Stimulated activated naive CD8-positive, alpha-beta T cell treated with anti-CD3 and anti-CD28 coated beads, Interleukin-15, amount 100 ng/mL, for 72 hours (primary cell): ENCODE results near the gene TBXAS1.
"Not testable (repeated sequence)": the region's sequence is repeated elsewhere in the genome, so short reads cannot be mapped to it uniquely, and the experiment has no call there.

Experiments
- ATAC-seq: fragments of 150-1000 bp; cut with Tn5 transposase; 2 replicates; pipeline ENCODE4 v1.10.0; 2021; ENCODE audit warnings: mild to moderate bottlenecking, moderate library complexity
- DNase-seq, 2 donors: peaks; one replicate each; pipeline ENCODE4 v3.0.0; 2021 to 2022
- H3K27ac Mint-ChIP-seq, 2 donors: one replicate each; pipeline ENCODE4 v1.8.0; 2022; ENCODE audit warnings: mild to moderate bottlenecking in 2 of 2, mixed read lengths in 2 of 2, moderate library complexity in 2 of 2
- H3K27me3 Mint-ChIP-seq: one replicate; pipeline ENCODE4 v1.8.0; 2022; ENCODE audit warnings: mixed read lengths
- H3K4me1 Mint-ChIP-seq: one replicate; pipeline ENCODE4 v1.8.0; 2022; ENCODE audit warnings: mild to moderate bottlenecking, mixed read lengths
- H3K4me3 Mint-ChIP-seq, 2 donors: one replicate each; pipeline ENCODE4 v1.8.0; 2022; ENCODE audit warnings: mild to moderate bottlenecking in 2 of 2, mixed read lengths in 2 of 2, moderate library complexity in 1 of 2
- H3K9me3 Mint-ChIP-seq, 2 donors: one replicate each; pipeline ENCODE4 v1.8.0; 2022; ENCODE audit warnings: mixed read lengths in 2 of 2

The TBXAS1 gene

DNA sequence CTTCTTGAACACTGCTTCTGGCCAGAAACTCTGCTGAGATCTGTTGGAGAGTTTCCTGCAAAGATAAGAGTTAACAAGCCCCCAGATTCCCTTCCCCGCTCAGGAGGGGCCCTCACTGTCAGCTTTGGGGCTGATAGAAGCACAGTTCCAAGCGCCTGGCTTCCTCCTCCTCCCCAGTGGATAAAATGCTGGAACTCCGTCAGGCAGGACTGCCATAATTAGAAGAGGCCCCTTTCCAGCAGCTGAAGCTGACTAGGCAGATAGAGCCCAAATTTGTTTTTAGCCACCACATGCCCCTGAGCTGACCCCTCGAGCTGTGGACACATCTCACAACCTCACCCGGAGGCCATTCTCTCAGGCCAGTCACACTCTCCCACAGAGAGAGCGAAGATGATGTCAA, 89.4 kb downstream of the TBXAS1 start:
- peaks cover 6% of the 10 kb centered on the region for H3K27me3 Mint-ChIP-seq
- peaks cover 26% of the 10 kb centered on the region for H3K4me1 Mint-ChIP-seq
- no peak overlapping the region for H3K27ac Mint-ChIP-seq
- ATAC-seq: no peak
- H3K9me3 Mint-ChIP-seq: no peaks in the 10 kb centered on the region
- no peak overlapping the region for H3K4me3 Mint-ChIP-seq
- no peak for DNase-seq

DNA sequence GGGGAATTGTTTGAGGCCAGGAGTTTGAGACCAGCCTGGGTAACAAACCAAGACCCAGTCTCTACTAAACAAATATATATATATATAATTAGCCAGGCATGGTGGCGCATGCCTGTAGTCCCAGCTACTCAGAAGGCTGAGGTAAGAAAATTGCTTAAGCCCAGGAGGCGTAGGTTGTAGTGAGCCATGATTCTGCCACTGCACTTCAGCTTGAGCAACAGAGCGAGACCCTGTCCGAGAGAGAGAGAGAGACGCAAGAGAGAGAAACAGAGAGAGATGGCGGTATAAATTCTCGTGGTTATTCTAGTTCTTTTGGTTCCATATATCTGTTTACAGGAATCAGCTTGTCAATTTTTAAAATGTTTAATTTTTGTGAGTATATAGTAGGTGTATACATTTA, 94.0 kb downstream of the TBXAS1 start:
- ATAC-seq: no peak
- Mint-ChIP-seq H3K4me3 (no peak overlapping the region), H3K27ac (no peak overlapping the region), H3K4me1 (peaks cover 7% of the 10 kb centered on the region), H3K9me3 (no peaks in the 10 kb centered on the region), H3K27me3 (peaks cover 14% of the 10 kb centered on the region)
- no peak for DNase-seq

- ATAC-seq (no peak), DNase-seq (no peak)
- Mint-ChIP-seq H3K9me3 (no peaks in the 10 kb centered on the region), H3K27me3 (peaks cover 8% of the 10 kb centered on the region), H3K4me3 (no peak overlapping the region), H3K4me1 (peaks cover 7% of the 10 kb centered on the region), H3K27ac (no peak overlapping the region)
Measured at GRCh38 chr7:139924461-139924860, 95.4 kb downstream of the TBXAS1 start.

- H3K27me3 Mint-ChIP-seq, H3K9me3 Mint-ChIP-seq, H3K27ac Mint-ChIP-seq, H3K4me1 Mint-ChIP-seq, ATAC-seq, DNase-seq, H3K4me3 Mint-ChIP-seq: not testable (repeated sequence)
Measured at GRCh38 chr7:139929221-139929620, 100.2 kb downstream of the TBXAS1 start.

DNA sequence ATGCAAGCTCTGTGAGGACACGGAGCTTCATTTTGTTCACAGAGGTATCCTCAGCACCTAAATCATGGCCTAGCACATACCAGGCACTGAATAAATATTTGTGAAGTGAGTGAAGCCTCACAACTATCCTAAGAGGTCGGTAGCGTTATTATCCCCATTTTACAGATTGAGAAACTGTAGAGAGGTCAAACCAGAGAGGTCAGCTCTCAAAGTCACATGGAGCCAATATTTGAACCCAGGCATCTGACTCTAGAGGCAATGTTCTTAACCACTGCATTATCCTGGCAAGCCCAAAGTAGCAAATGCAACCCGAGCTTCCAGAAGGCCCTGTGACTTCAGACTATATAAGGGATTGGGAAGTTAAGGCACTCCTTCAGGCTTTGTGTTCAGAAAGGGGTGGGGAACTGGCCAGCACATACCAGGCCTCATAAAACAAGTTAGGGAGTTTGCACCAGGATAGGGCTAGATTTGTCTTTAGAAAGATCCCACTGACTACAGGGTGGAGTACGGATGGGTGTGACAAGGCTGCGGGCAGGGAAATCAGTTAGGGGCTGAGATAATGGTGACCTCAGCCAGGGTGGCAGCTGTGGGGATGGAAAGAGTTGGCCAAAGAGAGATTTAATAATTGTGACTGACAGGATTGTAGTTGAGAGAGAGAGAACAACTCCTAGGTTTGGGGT, 101.4 kb downstream of the TBXAS1 start:
- Mint-ChIP-seq H3K27ac (no peak overlapping the region), H3K9me3 (no peaks in the 10 kb centered on the region), H3K4me1 (peaks cover 8% of the 10 kb centered on the region), H3K27me3 (peaks cover 8% of the 10 kb centered on the region), H3K4me3 (no peak overlapping the region)
- DNase-seq: no peak
- ATAC-seq: no peak

DNA sequence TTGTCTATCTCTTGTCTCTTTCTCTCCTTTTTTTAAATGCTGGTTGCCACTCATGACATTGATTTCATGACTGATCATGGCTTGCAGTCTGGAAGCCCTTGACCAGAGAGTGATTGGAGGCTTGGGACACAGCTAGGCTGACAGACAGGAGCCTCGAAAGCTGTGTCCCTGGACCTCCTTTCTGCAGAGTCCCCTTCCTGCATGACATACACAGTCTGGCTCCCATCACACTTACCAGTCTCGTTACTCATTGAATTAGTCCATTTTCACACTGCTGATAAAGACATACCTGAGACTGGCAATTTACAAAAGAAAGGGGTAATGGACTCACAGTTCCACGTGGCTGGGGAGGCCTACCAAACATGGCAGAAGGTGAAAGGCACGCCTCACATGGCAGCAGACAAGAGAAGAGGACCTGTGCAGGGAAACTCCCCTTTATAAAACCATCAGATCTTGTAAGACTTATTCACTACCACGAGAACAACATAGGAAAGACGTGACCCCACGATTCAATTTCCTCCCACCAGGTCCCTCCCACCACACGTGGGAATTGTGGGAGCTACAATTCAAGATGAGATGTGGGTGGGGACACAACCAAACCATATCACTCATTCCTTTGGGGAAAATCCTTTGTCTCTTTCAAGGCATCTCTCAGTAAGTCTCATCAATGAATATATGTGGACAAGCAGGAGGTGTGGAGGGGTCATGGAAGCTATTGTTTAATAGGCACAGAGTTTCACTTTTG, 102.3 kb downstream of the TBXAS1 start:
- H3K27me3 Mint-ChIP-seq: peaks cover under 1% of the 10 kb centered on the region
- H3K9me3 Mint-ChIP-seq: no peaks in the 10 kb centered on the region
- peaks cover 8% of the 10 kb centered on the region for H3K4me1 Mint-ChIP-seq
- no peak overlapping the region for H3K27ac Mint-ChIP-seq
- ATAC-seq (no peak), DNase-seq (no peak)
- H3K4me3 Mint-ChIP-seq: no peak overlapping the region

DNA sequence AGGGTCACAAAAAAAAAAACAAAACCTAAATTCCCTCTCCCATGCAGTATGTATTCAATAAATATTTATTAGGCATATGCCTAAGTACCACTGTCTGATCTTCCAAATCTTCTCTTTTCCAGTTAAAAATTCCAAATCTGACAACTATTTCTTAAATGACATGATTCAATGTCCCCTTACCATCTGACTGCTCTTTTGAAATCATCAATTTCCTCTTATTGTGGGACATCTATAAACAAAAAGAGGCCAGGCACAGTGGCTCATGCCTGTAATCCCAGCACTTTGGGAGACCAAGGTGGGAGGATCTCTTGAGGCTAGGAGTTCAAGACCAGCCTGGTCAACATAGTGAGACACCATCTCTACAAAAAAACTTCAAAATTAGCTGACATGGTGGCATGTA, 103.5 kb downstream of the TBXAS1 start:
- no peak for ATAC-seq
- Mint-ChIP-seq H3K4me1 (peaks cover 19% of the 10 kb centered on the region), H3K27ac (no peak overlapping the region), H3K27me3 (no peaks in the 10 kb centered on the region), H3K4me3 (no peak overlapping the region), H3K9me3 (no peaks in the 10 kb centered on the region)
- no peak for DNase-seq

DNA sequence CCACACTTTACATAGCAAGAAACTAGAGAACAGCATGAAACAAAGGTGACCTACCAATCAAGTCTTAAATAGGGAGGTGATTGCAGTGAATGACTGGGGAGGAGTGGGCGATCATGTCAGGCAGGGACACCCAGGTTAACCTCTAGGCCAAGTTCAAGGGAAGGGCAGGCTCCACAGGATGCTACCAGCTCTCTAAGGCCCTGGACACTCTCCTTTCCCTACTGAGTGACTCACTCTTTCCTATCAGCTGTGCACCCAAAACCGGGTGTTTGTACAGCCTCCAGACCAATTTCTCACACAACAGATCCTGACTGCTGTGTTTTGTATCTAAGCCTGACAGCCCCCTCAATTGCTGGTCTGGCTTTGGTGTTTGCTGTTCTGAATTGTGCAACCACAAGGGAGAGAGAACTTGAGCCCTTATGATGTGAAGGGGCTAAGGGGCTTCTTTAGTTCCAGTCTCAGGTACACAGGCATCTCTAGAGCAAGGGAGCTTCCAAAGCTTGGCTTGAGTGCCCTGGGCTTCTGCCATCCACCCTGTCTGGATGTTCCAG, 107.8 kb downstream of the TBXAS1 start:
- no peak overlapping the region for H3K4me3 Mint-ChIP-seq
- DNase-seq (no peak), ATAC-seq (no peak)
- peak overlapping the region in 1 of 2 donors; percentile 37 for H3K27ac Mint-ChIP-seq
- H3K27me3 Mint-ChIP-seq: peaks cover 11% of the 10 kb centered on the region
- peaks cover 23% of the 10 kb centered on the region for H3K4me1 Mint-ChIP-seq
- H3K9me3 Mint-ChIP-seq: no peaks in the 10 kb centered on the region

DNA sequence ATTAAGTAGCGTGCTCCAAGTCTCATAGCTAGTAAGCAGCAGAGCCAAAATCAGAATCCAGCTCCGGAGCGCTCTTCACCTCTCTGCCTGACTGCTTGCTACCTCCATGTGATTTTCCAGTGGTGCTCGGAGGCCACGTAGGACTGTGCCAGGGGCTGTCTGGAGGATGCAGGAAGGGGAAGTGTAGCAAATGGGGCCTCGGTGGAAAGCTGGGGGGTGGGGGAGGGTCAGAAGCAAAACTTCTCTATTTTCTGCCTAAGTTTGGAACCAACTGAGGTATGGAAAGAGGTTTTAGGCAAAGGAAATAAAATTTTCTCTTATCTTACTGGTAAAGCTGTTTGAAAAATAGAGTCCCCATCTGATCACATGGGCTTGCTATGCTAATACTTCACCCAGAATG, 108.7 kb downstream of the TBXAS1 start:
- no peak overlapping the region for H3K4me3 Mint-ChIP-seq
- no peaks in the 10 kb centered on the region for H3K9me3 Mint-ChIP-seq
- no peak overlapping the region for H3K27ac Mint-ChIP-seq
- H3K4me1 Mint-ChIP-seq: peaks cover 23% of the 10 kb centered on the region
- H3K27me3 Mint-ChIP-seq: peaks cover 11% of the 10 kb centered on the region
- no peak for ATAC-seq
- DNase-seq: no peak

DNA sequence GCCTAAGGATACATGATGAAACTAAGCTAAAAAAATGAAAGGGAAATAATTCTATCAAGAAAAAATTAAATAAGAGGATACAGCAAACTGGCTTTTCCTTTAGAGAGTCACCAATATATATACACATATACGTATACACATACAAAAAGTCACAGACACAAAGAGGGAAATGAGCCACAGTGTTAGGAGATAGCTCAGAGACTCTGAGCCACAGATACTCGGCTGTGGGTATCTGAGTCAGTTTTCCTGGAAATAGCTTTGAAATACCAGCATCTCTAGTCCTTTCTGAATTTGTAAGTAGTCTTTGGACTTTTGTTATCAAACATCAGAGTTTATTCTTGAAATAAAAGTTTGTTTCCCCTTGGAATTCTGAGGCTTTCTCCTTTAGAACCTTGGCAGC, 111.8 kb downstream of the TBXAS1 start:
- Mint-ChIP-seq H3K9me3 (peaks cover 6 to 10% of the 10 kb centered on the region in 2 donors), H3K27ac (peak overlapping the region in 1 of 2 donors; percentile 4), H3K4me3 (no peak overlapping the region), H3K27me3 (peaks cover 38% of the 10 kb centered on the region), H3K4me1 (peaks cover 23% of the 10 kb centered on the region)
- DNase-seq (peak in 1 of 2 donors; percentile 31), ATAC-seq (peak; percentile 93)

- no peak for ATAC-seq
- H3K27me3 Mint-ChIP-seq: peaks cover 38% of the 10 kb centered on the region
- no peak for DNase-seq
- no peak overlapping the region for H3K27ac Mint-ChIP-seq
- H3K4me1 Mint-ChIP-seq: peaks cover 23% of the 10 kb centered on the region
- H3K9me3 Mint-ChIP-seq: peaks cover 10 to 16% of the 10 kb centered on the region in 2 donors
- H3K4me3 Mint-ChIP-seq: no peak overlapping the region
Measured at GRCh38 chr7:139941421-139941820, 112.4 kb downstream of the TBXAS1 start.

DNA sequence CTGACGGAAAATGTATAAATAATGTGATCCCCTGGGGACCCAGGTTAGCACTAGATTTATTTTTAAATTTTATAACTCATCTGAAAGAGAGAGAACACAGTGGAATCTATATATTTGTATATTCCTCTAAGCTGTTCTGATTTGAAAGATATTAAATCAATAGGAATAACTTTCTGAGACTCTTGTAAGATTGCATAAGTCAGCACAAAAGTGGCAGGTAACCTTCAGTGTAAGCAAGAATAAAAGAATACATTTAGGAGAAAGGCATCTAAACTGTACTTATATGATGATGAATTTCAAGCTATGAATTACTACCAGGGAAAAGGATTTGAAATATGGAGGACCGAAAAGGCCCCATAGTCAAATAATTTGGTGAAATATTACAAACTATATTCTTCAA, 112.8 kb downstream of the TBXAS1 start:
- no peak overlapping the region for H3K27ac Mint-ChIP-seq
- H3K4me1 Mint-ChIP-seq: peaks cover 18% of the 10 kb centered on the region
- H3K4me3 Mint-ChIP-seq: no peak overlapping the region
- no peak for ATAC-seq
- H3K27me3 Mint-ChIP-seq: peaks cover 38% of the 10 kb centered on the region
- DNase-seq: no peak
- H3K9me3 Mint-ChIP-seq: peaks cover 13 to 20% of the 10 kb centered on the region in 2 donors

- DNase-seq: no peak
- H3K27me3 Mint-ChIP-seq: peaks cover 38% of the 10 kb centered on the region
- peaks cover 11% of the 10 kb centered on the region for H3K4me1 Mint-ChIP-seq
- peaks cover 13 to 26% of the 10 kb centered on the region in 2 donors for H3K9me3 Mint-ChIP-seq
- H3K27ac Mint-ChIP-seq: no peak overlapping the region
- no peak for ATAC-seq
- no peak overlapping the region for H3K4me3 Mint-ChIP-seq
Measured at GRCh38 chr7:139942636-139943035, 113.6 kb downstream of the TBXAS1 start.

DNA sequence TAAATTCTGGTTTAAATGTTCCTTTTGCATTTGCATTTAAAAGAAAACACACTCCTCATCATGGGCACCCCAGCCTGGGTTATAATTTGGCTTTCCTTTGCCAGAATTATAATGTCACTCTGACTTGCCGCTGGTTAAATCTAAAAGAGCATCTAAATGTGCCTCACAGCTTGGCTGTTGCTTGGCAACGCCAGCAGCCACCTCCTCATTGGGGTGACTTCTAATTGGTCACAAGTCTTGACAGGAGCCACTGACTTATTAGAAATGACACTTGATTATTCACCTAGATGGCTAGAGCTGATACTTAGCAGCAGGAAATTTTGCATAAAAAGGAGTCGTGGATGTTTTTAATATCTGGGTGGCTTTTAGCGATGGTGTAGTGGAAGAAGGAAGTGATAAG, 114.3 kb downstream of the TBXAS1 start:
- no peak for ATAC-seq
- no peak for DNase-seq
- H3K4me1 Mint-ChIP-seq: peaks cover 10% of the 10 kb centered on the region
- H3K27me3 Mint-ChIP-seq: peaks cover 38% of the 10 kb centered on the region
- H3K27ac Mint-ChIP-seq: no peak overlapping the region
- no peak overlapping the region for H3K4me3 Mint-ChIP-seq
- peaks cover 13 to 26% of the 10 kb centered on the region in 2 donors for H3K9me3 Mint-ChIP-seq

GRCh38 chr7:139944248-139944647, 115.2 kb downstream of the TBXAS1 start:
- no peak overlapping the region for H3K27ac Mint-ChIP-seq
- H3K4me3 Mint-ChIP-seq: no peak overlapping the region
- H3K9me3 Mint-ChIP-seq: peaks cover 13 to 26% of the 10 kb centered on the region in 2 donors
- H3K27me3 Mint-ChIP-seq: peaks cover 36% of the 10 kb centered on the region
- H3K4me1 Mint-ChIP-seq: peaks cover 10% of the 10 kb centered on the region
- no peak for DNase-seq
- no peak for ATAC-seq

DNA sequence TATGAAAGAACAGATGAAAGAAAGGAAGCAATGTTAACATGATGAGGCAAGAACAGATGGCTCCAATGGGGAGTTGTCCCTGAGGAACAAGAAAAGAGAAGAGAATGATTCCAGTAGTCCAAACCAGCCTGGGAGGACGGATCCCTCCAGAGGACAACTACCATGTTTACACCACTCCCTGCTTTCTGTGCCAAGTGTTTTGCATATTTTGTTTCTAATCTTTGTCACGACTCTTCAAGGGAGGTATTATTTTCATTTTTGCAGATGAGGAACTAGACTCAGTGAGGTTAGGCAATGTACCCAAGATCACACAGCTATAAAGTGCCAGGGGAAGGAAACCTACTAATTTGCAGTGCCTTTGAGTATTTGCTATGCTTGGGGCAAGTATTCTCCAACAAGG, 117.5 kb downstream of the TBXAS1 start:
- no peak overlapping the region for H3K4me3 Mint-ChIP-seq
- no peak overlapping the region for H3K27ac Mint-ChIP-seq
- H3K4me1 Mint-ChIP-seq: no peaks in the 10 kb centered on the region
- H3K27me3 Mint-ChIP-seq: peaks cover 27% of the 10 kb centered on the region
- DNase-seq (no peak), ATAC-seq (no peak)
- H3K9me3 Mint-ChIP-seq: peaks cover 13 to 26% of the 10 kb centered on the region in 2 donors
